Measurements from ENCODE around the gene TEX48. TPM values are rescaled to one million over a fixed set of nuclear protein-coding genes. Genes with fewer than 3 reads are reported as not detected.

The TEX48 gene
- total RNA-seq, 4 donors from 2014 or later: not detected

GRCh38 chr9:114719290-114719689 is 37.3 kb upstream of the TEX48 start:
- no peaks in the 10 kb centered on the region for H3K4me1 ChIP-seq
- H3K27me3 ChIP-seq: no peaks in the 10 kb centered on the region
- DNase-seq (ENCODE audit: low spot score in 2 of 2): no peak
- 81 to 94% methylated on average over 4 of the region's 4 CpGs for WGBS, 2 donors
- no peak overlapping the region for H3K4me3 ChIP-seq
- H3K27ac ChIP-seq: no peak overlapping the region
- H3K36me3 ChIP-seq: no peaks in the 10 kb centered on the region
- TF ChIP-seq EP300 (IDR thresholded peaks at IDR 0.05) (no peak), CTCF (IDR thresholded peaks at IDR 0.05) (no peak), POLR2A (IDR thresholded peaks at IDR 0.05) (no peak)
- H3K9me3 ChIP-seq: peaks cover 0 to 5% (median 0%) of the 10 kb centered on the region in 4 donors

GRCh38 chr9:114718801-114719221 is 36.8 kb upstream of the TEX48 start:
- no peaks in the 10 kb centered on the region for H3K27me3 ChIP-seq
- no peak for DNase-seq (ENCODE audit: low spot score in 2 of 2)
- no peak overlapping the region for H3K27ac ChIP-seq
- no peak overlapping the region for H3K4me3 ChIP-seq
- H3K4me1 ChIP-seq: no peaks in the 10 kb centered on the region
- H3K9me3 ChIP-seq: peaks cover 0 to 5% (median 0%) of the 10 kb centered on the region in 4 donors
- TF ChIP-seq EP300 (IDR thresholded peaks at IDR 0.05): no peak
- TF ChIP-seq CTCF (IDR thresholded peaks at IDR 0.05): no peak
- no peak for TF ChIP-seq POLR2A (IDR thresholded peaks at IDR 0.05)
- no peaks in the 10 kb centered on the region for H3K36me3 ChIP-seq
- WGBS, 2 donors: 73 to 86% methylated on average over 8 of the region's 8 CpGs

GRCh38 chr9:114717908-114718486 is 36.0 kb upstream of the TEX48 start:
- H3K36me3 ChIP-seq: no peaks in the 10 kb centered on the region
- no peaks in the 10 kb centered on the region for H3K4me1 ChIP-seq
- H3K27me3 ChIP-seq: no peaks in the 10 kb centered on the region
- no peak overlapping the region for H3K27ac ChIP-seq
- TF ChIP-seq EP300 (IDR thresholded peaks at IDR 0.05): no peak
- no peak for TF ChIP-seq POLR2A (IDR thresholded peaks at IDR 0.05)
- no peak for TF ChIP-seq CTCF (IDR thresholded peaks at IDR 0.05)
- no peak overlapping the region for H3K4me3 ChIP-seq
- peaks cover 0 to 5% (median 0%) of the 10 kb centered on the region in 4 donors for H3K9me3 ChIP-seq
- WGBS, 2 donors: 80 to 82% methylated on average over 3 of the region's 3 CpGs
- no peak for DNase-seq (ENCODE audit: low spot score in 2 of 2)

- Histone ChIP-seq H3K27ac (no peak overlapping the region), H3K4me3 (no peak overlapping the region), H3K36me3 (no peaks in the 10 kb centered on the region), H3K27me3 (no peaks in the 10 kb centered on the region), H3K4me1 (no peaks in the 10 kb centered on the region), H3K9me3 (no peaks in the 10 kb centered on the region)
- DNase-seq (ENCODE audit: low spot score in 2 of 2): no peak
- TF ChIP-seq CTCF (IDR thresholded peaks at IDR 0.05) (no peak), EP300 (IDR thresholded peaks at IDR 0.05) (no peak)
- WGBS, 2 donors: 61 to 73% methylated on average over 1 of the region's 1 CpG
Observed at GRCh38 chr9:114709636-114710035, 27.6 kb upstream of the TEX48 start.

GRCh38 chr9:114706711-114707110 is 24.7 kb upstream of the TEX48 start:
- H3K9me3 ChIP-seq: no peaks in the 10 kb centered on the region
- TF ChIP-seq EP300 (IDR thresholded peaks at IDR 0.05) (no peak), CTCF (IDR thresholded peaks at IDR 0.05) (no peak), POLR2A (IDR thresholded peaks at IDR 0.05) (no peak)
- H3K4me1 ChIP-seq: no peaks in the 10 kb centered on the region
- no peaks in the 10 kb centered on the region for H3K27me3 ChIP-seq
- 89 to 92% methylated on average over 2 of the region's 2 CpGs for WGBS, 2 donors
- DNase-seq (ENCODE audit: low spot score in 2 of 2): no peak
- H3K4me3 ChIP-seq: no peak overlapping the region
- H3K27ac ChIP-seq: no peak overlapping the region
- no peaks in the 10 kb centered on the region for H3K36me3 ChIP-seq

Data from tibial nerve (tissue), 4 donors.